Activated CD8-positive, alpha-beta memory T cell treated with anti-CD3 and anti-CD28 coated beads for 36 hours (primary cell): ENCODE data around the gene CHAD. TPM values are rescaled to one million over a fixed set of nuclear protein-coding genes. Genes with fewer than 3 reads are reported as not detected.
"Not testable (repeated sequence)": the region's sequence is repeated elsewhere in the genome, so short reads cannot be mapped to it uniquely, and the experiment has no call there.

ENCODE experiments used
- CTCF ChIA-PET: fragments of 350-600 bp; sonication (Branson Sonifier 250); formaldehyde crosslinking; loops from one replicate; lab custom pipeline; 2021; ENCODE audit warnings: antibody characterized with exemption; lab: Charles Lee
- POLR2A ChIA-PET: fragments of 350-600 bp; sonication (Branson Sonifier 250); formaldehyde crosslinking; loops from one replicate; lab custom pipeline; 2021; ENCODE audit warnings: antibody characterized with exemption; lab: Charles Lee
- total RNA-seq, 2 experiments: library from RNA; stranded (reverse); gene quantifications; one replicate each; pipeline ENCODE4 v1.2.3, GENCODE V29; 2021

Gene CHAD
- total RNA-seq, 2 experiments from 2014 or later: not detected

DNA sequence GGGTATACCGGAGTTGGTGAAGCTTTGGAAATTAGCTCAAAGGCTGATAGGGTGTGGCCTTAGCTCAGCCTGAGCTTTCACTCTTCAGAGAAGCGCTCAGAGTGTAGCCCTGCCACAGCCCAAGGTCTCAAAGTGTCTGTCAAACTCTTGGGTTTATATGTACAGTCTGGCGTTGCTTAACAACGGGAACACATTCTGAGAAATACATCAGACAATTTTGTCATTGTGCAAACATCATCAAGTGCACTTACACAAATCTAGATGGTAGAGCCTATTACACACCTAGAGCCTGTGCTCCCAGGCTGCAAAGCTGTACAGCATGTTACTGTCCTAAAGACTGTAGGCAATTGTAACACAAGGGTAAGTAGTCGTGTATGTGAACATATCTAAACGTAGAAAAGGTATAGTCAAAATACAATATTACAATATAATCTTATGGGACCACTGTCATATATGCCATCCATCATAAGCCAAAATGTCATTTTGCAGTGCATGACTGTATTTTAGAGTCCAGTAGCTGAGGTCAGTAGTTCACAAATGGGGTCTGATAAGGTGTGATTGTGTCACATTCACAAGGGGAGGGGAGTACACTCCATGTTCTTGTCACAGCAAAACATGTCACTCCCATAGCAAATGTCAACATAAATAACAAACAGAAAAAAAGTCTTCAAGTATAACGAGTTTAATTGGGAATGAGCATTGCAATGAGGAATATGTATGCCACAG is 20.6 kb downstream of the CHAD start:
- ChIA-PET CTCF (no interaction called here), POLR2A (no interaction called here)

DNA sequence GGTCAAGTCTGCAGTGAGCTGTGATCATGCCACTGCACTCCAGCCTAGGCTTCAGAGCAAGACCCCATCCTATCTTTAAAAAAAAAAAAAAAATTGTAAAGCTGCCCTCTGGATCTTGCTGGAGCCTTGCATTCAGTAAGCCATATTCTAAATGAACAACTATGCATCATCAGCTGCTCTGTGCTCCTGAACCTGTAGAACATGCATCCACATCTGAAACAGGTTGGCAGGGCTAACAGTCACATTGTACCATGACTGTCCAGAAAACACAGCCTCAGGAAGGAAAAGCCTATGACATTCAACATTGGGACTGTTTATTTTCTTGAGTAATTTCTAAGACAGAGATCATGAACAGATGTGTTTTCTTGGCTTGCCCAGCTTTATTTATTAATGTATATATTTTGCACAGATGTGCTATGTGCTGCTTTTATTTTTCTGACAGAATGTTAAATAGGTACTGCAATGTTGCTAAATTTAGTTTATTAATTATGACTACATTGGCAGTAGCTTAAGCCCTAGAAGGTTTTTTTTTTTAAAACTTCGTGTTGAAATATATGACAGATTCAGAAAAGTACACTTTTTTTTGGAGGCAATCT is 22.9 kb downstream of the CHAD start:
- CTCF ChIA-PET: no interaction called here
- POLR2A ChIA-PET: no interaction called here

DNA sequence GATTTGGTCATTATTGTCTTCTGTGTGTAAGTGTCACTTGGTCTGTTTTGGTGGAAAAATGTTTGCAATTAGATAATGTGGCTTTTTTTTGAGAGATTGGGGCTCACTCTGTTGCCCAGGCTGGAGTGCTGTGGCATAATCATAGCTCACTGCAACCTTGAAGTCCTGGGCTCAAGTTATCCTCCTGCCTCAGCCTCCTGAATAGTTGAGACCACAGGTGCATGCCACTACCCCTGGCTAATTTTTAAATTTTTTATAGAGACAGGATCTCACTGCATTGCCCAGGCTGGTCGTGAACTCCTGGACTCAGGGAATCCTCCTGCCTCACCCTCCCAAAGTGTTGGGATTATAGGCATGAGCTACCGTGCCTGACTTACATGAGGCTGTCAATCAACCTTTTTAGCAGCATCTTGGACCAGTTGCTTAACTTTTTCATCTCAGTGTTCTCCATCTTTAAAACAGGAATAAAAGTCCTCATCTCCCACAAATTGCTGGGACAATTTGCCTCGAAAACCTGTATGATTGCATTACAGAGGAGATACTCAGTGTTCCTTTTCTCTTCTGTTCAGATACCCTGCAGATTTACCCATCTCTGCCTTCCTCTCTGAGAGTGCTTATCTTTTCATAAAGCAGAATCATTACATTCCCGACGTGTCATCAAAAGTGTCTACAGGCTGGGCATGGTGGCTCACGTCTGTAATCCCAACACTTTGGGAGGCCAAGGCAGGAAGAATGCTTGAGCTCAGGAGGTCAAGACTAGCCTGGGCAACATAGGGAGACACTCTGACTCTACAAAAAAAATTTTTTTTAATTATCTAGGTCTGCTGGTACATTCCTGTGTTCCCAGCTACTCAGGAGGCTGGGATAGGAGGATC is 23.6 kb downstream of the CHAD start:
- POLR2A ChIA-PET: no interaction called here
- CTCF ChIA-PET: no interaction called here

DNA sequence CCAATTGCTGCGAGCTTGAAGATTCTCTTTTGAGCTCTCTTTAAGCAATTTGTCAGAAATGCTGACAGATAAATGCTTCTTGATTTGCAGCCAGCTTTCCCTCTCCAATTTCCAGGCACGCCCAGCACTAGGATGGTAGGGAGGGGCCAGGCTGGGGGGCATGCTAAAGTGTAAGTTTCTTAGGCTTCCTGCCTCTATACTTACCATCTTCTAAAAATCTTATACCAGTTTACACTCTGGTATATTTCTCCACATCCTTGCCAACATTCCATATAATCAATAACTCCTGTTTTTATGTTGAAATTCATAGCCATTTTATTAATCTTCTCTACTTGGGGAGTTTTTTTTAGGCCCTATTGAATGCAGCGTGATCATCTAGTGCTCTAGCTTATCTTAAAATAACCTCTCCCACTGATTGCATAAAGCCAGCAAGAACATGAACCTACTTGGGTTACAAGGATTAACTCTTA is 25.1 kb downstream of the CHAD start:
- ChIA-PET POLR2A (no interaction called here), CTCF (no interaction called here)

DNA sequence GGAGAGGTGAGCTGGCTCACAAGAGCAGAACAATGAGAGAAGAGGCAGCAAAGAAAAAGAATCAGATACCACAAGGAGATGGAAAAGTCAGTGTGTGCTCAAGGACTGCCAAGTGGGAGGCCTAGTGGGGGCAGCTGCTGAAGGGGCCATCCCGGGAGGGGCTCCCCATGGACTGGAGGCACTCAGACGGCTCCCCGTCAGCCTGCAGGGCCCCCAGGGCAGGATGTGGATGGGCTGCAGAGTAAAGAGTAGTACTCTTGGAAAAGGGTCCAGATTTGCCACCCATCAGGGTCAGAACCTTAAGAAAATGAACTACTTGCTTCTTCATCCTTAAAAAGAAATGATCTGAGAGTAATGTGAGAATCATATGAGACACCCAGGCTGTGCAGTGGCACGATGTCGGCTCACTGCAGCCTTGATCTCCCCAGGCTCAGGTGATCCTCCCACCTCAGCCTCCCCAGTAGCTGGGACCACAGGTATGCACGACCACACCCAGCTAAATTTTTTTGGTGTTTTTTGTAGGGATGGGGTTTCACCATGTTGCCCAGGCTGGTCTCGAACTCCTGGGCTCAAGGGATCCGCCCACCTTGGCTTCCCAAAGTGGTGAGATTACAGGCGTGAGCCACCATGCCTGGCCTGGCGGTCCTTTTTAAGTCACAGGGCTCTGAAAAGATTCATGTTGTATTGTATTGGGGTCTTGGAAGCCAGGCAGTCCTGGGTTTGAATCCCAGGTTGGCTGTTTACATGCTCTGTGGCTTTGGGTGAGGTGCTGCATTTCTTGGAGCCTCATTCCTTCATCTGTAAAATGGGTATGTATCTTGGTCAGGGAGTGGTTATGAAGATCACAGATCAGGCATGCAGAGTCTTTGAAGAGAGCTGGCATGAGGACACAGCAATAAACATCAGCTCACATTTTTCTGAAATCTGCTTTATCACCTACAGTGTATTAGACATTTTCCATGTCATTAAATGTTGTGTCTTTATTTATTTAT is 27.5 kb downstream of the CHAD start:
- POLR2A ChIA-PET: no interaction called here
- CTCF ChIA-PET: interaction anchor here (1.6 kb wide), 1 partner anchor 79 kb away, joined by 5 read pairs; no protein-coding TSS in a partner anchor

DNA sequence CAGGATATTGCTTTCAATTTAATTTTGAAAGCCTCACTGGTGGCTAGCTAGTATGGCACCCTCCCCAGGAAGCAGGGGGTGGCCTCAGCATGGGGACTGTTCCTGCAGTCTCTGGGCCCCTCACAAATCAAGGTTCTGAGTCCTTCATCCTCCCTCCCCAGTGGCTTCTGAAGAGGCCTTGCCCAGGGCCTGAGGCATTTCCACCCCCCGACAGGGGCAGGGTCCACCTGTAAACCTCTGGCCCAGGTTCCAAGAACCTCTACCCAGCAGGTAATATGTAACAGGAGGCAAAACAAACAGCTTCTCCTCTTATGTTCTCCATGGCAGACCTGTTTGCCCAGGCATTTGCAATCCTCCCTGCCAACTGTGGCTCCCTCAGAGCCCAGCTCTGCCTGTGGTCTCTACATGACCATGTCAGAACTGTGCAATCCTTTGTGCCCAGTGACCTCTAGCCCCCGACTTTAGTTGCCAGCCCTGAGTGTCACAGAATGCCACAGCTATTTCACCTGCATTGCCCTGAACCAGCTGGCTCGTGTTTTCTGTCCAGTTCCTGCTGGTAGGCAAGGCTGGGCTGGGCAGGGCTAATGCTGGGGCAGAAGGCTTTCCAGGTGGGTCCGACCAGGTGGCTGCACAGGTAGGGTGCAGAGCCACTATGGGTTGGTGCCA is 28.4 kb downstream of the CHAD start:
- POLR2A ChIA-PET: no interaction called here
- CTCF ChIA-PET: interaction anchor here (1.6 kb wide), 1 partner anchor 78 kb away, joined by 5 read pairs; no protein-coding TSS in a partner anchor

DNA sequence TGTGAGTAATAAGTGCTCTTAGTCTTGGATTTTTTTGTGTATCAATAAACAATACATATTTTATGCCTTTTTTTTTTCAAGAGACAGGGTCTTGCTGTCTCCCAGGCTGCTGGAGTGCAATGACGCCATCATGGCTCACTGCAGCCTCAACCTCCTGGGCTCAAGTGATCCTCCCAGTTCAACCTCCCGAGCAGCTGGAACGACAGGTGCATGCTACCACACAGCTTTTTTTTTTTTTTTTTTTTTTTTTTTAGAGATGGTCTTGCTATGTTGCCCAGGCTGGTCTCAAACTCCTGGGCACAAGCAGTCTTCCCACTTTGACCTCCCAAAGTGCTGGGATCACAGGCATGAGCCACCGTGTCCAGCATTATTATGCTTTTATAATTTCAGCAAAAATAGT is 29.7 kb downstream of the CHAD start:
- ChIA-PET CTCF (interaction anchor here (0.6 kb wide), 1 partner anchor 11 kb away, joined by 3 read pairs; no protein-coding TSS in a partner anchor), POLR2A (no interaction called here)

DNA sequence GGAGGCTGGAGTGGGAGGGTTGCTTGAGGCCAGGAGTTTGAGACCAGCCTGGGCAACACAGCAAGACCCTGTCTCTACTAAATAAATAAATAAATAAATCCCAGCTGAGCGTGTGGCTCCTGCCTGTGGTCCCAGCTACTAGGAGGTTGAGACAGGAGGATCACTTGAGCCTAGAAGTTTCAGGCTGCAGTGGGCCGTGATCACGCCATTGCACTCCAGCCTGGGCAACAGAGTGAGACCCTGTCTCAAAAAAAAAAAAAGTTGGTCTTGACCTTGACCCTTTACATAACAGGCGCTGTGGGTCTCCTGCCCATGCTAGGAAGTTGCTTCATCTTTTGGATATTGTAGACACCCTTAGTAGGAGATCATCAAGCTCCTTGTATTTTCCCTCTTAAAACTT is 31.3 kb downstream of the CHAD start:
- CTCF ChIA-PET: interaction anchor here (0.6 kb wide), 1 partner anchor 60 kb away, joined by 5 read pairs; no protein-coding TSS in a partner anchor
- POLR2A ChIA-PET: no interaction called here

DNA sequence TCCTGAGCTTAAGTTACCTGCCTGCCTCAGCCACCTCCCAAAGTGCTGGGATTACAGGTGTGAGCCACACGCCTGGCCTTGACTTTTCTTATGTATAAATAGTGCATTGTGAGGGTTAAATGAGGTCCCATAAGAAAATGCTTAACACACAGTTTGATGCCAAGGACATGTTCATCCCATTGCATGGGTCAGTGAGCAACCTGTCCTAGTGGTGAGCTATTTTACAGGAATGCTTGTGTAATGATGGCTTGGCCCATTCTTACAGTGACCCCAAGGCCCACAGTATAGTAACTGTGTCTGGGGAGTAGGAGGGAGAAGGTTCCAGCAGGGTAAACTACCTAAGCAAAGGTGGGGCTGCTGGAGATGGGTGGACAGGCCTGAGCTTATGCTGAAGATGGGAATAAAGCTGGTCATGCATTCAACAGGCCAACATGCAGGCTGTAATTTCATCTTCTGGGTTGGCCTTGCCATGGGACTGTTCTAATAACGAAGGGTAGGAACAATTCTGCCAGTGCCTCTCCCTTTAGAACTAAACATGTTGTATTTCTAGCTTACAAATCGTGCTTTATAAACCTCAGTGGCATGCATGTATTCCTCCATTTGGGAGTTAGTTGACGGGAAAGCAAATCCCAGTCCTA is 36.4 kb downstream of the CHAD start:
- ChIA-PET CTCF (interaction anchor here (0.7 to 1.9 kb wide), 2 partner anchors 35 to 81 kb away, joined by 3 to 4 read pairs; partner anchors contain the start of gene LRRC59), POLR2A (no interaction called here)

DNA sequence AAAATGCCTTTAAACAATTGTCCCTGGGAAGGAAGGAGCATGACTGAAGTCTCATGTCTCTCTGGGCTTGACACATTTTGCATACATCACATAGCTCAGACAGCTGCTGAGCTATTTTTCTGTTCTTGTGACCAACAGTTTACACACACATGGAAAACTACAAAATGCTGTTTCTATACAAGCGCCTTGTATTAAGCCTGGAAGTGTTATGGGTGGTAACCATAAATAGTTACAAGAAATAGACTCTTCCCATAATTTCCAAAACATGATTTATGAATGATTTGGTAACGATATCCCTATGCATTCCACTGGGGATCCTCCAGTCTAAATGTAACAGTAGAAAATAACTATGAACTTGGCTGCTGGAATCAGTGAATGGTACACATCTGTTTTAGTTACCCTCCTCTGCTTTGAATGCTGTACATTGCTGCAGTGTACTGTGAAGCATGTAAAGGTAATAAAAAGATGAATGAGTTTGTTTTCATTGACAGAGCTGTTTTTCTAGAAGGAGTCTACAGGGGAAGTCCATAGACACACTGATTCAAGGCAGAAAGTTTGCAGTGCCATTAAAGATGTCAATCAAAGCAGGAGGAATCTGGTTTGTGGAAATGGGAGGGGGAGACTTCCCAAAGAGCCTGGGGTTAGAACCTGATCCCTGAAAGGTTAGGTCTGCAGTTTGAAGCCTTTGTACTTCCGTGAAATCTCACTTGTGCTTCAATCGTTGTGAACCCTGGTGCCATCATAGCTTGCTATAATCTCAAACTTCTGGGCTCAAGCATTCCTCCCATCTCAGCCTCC is 37.7 kb downstream of the CHAD start:
- ChIA-PET CTCF (no interaction called here), POLR2A (interaction anchor here (0.7 kb wide), 1 partner anchor 82 kb away, joined by 3 read pairs; no protein-coding TSS in a partner anchor)

DNA sequence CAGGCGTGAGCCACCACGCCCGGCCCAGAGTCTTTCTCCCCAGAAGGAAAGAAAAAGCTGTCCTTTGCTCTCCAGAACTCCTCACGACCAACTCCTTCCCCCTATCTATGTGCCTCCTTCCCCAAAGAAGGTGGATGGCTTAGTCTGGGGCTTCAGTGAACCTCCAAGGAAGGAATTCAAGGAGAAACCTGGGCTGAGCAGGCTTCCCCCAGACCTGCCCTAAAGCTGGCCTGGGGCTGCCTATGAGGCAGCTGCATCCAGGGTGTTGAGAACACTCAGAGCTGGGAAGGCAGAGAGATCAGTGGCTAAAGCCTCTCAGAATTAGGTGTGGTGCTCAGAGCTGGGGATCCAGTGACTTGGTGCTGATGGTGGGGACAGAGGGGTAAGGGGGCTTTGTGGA is 38.9 kb downstream of the CHAD start:
- ChIA-PET POLR2A (no interaction called here), CTCF (interaction anchor here (1.6 kb wide), 1 partner anchor 33 kb away, joined by 4 read pairs; the partner anchor contains the start of gene LRRC59)

DNA sequence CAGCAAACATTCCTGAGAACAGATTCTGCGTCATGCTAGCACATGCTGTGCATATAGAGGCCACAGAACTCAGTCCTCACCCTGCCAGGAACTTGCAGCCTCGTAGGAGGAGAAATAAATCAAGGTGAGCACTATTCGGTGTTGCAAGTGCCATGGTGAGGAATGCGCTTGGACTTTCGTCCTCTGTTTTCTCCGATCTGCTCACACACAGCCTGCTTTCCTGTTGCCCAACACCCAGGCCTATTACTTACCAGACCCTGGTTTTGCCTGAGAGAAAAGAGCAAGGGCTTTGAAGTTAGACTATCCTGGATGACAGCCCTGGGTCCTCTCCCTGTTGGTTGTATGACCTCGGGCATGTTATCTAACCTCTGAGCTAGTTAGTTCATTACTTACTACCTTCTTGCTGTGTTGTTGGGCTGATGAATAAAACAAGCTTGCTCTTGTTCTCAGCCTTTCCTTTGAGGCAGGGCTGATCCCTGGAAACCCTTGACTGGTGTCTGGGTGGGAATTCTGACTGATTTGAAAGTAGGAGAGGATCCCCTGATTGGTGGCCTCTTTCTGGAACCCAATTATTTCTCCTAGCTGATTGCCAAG is 39.8 kb downstream of the CHAD start:
- CTCF ChIA-PET: interaction anchor here (1.6 kb wide), 1 partner anchor 32 kb away, joined by 4 read pairs; the partner anchor contains the start of gene LRRC59
- POLR2A ChIA-PET: interaction anchor here (0.6 kb wide), 1 partner anchor 66 kb away, joined by 3 read pairs; no protein-coding TSS in a partner anchor

DNA sequence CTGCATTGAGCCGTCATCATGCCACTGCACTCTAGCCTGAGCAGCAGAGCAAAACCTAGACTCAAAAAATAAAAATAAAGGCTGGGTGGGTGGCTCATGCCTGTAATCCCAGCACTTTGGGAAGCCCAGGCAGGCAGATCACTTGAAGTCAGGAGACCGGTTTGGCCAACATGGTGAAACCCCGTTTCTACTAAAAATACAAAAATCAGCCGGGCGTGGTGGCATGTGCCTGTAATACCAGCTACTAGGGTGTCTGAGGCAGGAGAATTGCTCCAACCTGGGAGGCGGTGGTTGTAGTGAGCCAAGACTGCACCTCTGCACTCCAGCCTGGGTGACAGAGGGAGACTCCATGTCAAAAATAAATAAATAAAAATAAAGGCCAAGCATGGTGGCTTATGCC is 40.6 kb downstream of the CHAD start:
- CTCF ChIA-PET: interaction anchor here (0.6 to 2.0 kb wide), 2 partner anchors 11 to 31 kb away, joined by 3 to 8 read pairs; partner anchors contain the start of gene LRRC59
- POLR2A ChIA-PET: not testable (repeated sequence)

DNA sequence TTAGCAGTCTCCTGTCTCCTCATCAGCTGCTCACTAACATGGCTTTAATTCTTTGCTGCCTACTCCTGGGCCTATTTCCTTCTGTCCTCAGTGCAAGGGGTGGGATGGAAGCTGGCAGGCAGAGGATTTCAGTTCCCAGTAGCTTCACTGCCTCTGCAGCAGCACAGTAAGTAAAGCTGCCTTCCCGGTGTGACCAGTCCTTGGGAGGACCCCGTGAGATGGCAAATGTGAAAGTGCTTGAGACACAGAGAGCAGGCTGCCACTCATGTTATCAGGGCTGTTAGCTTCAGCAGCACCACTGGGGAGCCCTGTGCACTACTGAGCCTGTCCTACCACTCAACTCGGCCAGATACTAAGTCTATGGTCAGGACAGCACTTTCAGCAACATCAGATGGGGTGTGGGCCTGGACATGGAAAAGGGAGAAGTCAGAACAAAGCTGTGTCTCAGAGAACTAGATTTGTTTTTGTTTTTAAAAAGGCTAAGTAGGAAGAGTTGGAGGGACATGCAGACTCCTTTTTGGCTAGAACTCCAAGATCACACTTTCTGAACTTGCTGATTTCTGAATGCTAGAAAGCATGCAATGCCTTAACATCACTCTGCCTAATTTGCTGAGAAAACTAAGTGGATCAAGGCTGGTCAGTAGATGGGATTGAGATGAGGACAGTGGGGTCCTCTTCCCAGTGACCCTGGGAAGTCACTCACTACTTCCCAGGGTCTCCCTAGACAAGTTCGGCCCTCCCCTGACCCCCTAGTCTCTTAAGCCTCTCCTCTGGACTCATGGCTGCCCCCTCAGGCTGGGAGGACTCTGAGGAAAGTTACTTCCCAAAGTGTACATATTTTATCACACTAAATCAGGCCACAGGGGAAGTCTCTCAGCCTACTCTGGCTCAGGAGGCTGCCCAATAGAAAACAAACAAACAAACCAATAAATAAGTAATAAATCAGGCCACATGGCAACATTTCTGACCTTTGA is 41.6 kb downstream of the CHAD start:
- CTCF ChIA-PET: interaction anchor here (2.0 kb wide), 1 partner anchor 30 kb away, joined by 8 read pairs; the partner anchor contains the start of gene LRRC59
- POLR2A ChIA-PET: interaction anchor here (1.5 kb wide), 2 partner anchors 30 to 115 kb away, joined by 3 to 7 read pairs; partner anchors contain the start of gene LRRC59

DNA sequence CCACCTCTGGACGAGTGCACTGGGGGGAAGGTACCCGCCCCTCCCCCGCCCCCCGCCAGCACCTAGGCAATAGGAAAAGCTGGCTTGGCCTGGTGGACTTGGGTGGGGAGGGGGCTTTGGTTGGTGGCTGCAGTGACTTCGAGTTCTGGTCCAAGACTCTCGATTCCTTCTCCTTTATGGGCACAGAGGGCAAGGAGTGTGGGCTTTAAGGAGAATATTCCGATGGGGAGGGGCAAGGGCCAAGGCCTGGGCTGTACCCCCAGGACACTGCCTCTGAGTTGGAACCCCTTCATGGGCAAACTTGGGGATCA is 42.3 kb downstream of the CHAD start:
- CTCF ChIA-PET: interaction anchor here (2.0 kb wide), 1 partner anchor 29 kb away, joined by 8 read pairs; the partner anchor contains the start of gene LRRC59

More for the DNA sequence above, 42.3 kb downstream of the CHAD start:
- POLR2A ChIA-PET: interaction anchor here (1.5 kb wide), 2 partner anchors 29 to 115 kb away, joined by 3 to 7 read pairs; partner anchors contain the start of gene LRRC59
